Measurements from ENCODE around the gene DIPK1A.

GRCh38 chr1:92927870-92928269, 33.4 kb downstream of the DIPK1A start:
- TF ChIP-seq POLR2AphosphoS5 (IDR thresholded peaks at IDR 0.05; ENCODE audit: low read depth, low read length) (no peak), POLR2A (IDR thresholded peaks at IDR 0.05; ENCODE audit: low read depth, low read length) (no peak), POU2F2 (IDR thresholded peaks at IDR 0.05; ENCODE audit: low read depth, low read length) (no peak), TAF1 (IDR thresholded peaks at IDR 0.05; ENCODE audit: low read depth, low read length) (no peak)
